22Rv1 (cell line): ENCODE data around the gene SFXN4.

Source experiments
- ZFX ChIP-seq: fragments of 450-650 bp; IDR thresholded peaks from 2 replicates; pipeline ENCODE4 v1.6.1; 2017; ENCODE audit warnings: antibody characterized with exemption, borderline replicate concordance
- TF ChIP-seq, protein P1 (sequence below): fragments of 450-650 bp; IDR thresholded peaks from 2 replicates; pipeline ENCODE4 v1.5.1; 2017; ENCODE audit warnings: mild to moderate bottlenecking

- TF ChIP-seq, protein P1, sequence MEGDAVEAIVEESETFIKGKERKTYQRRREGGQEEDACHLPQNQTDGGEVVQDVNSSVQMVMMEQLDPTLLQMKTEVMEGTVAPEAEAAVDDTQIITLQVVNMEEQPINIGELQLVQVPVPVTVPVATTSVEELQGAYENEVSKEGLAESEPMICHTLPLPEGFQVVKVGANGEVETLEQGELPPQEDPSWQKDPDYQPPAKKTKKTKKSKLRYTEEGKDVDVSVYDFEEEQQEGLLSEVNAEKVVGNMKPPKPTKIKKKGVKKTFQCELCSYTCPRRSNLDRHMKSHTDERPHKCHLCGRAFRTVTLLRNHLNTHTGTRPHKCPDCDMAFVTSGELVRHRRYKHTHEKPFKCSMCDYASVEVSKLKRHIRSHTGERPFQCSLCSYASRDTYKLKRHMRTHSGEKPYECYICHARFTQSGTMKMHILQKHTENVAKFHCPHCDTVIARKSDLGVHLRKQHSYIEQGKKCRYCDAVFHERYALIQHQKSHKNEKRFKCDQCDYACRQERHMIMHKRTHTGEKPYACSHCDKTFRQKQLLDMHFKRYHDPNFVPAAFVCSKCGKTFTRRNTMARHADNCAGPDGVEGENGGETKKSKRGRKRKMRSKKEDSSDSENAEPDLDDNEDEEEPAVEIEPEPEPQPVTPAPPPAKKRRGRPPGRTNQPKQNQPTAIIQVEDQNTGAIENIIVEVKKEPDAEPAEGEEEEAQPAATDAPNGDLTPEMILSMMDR, result no peak
- no peak for TF ChIP-seq ZFX
Observed at GRCh38 chr10:119100434-119101238, 64.9 kb downstream of the SFXN4 start.
